Endothelial cell of umbilical vein (primary cell): ENCODE measurements around the gene SSX7. TPM values are rescaled to one million over a fixed set of nuclear protein-coding genes. Genes with fewer than 3 reads are reported as not detected.
"Not testable (repeated sequence)": the region's sequence is repeated elsewhere in the genome, so short reads cannot be mapped to it uniquely, and the experiment has no call there.

ENCODE experiments used
- BruUV-seq: library from RNA; stranded (reverse); fragments of 400-500 nt; replicated peaks from 2 replicates; lab custom pipeline; 2021; lab: Mats Ljungman, UMichigan
- CTCF ChIA-PET: fragments of 300-600, 350-600 bp; sonication (Branson Sonifier 250); formaldehyde crosslinking; loops from one replicate; lab custom pipeline; 2021; ENCODE audit warnings: antibody characterized with exemption, inconsistent platforms; lab: Charles Lee
- POLR2A ChIA-PET: fragments of 300-600, 350-600 bp; sonication (Branson Sonifier 250); formaldehyde crosslinking; loops from one replicate; lab custom pipeline; 2021; ENCODE audit warnings: antibody characterized with exemption, inconsistent platforms; lab: Charles Lee
- DNase-seq: peaks from one replicate; pipeline ENCODE4 v3.0.0-alpha.2; 2011; ENCODE audit warnings: low read depth, low spot score
- FAIRE-seq: peaks from 2 replicates; lab custom pipeline; 2011; peaks lifted over from hg19 to GRCh38; lab: Jason Lieb, UNC
- H2AFZ ChIP-seq: 2 replicates; pipeline ENCODE4 v1.6.0; 2012; ENCODE audit warnings: low read depth, low read length, control low read depth, inconsistent platforms
- H3K27ac ChIP-seq: 2 replicates; pipeline ENCODE4 v1.5.1; 2011; ENCODE audit warnings: low read depth, mild to moderate bottlenecking, control low read depth, low read length, moderate library complexity; ENCODE audit not compliant: insufficient read depth
- H3K27me3 ChIP-seq, 2 experiments: 2 replicates each; pipeline versions ENCODE4 v1.6.0 to v1.6.1; 2011; ENCODE audit warnings: low read length in 2 of 2, mixed read lengths in 1 of 2; ENCODE audit not compliant: control insufficient read depth in 2 of 2, insufficient read depth in 2 of 2
- H3K36me3 ChIP-seq, 2 experiments: 2 replicates in 1 of 2; 3 replicates in 1 of 2; pipeline ENCODE4 v1.5.1; 2011; ENCODE audit warnings: low read length in 2 of 2, mild to moderate bottlenecking in 1 of 2, moderate library complexity in 1 of 2; ENCODE audit not compliant: control insufficient read depth in 2 of 2, insufficient read depth in 2 of 2; ENCODE audit errors: extremely low read depth in 1 of 2
- H3K4me1 ChIP-seq: 3 replicates; pipeline ENCODE4 v1.5.1; 2011; ENCODE audit warnings: mild to moderate bottlenecking, low read length; ENCODE audit not compliant: control insufficient read depth, insufficient read depth; ENCODE audit errors: extremely low read depth
- H3K4me2 ChIP-seq: 2 replicates; pipeline ENCODE4 v1.6.1; 2011; ENCODE audit warnings: low read length, control low read depth, mixed read lengths; ENCODE audit not compliant: insufficient read depth
- H3K4me3 ChIP-seq, 3 experiments: fragments of 200-600 bp in 1 of 3; sonication (generic), shearing (Covaris generic) in 1 of 3; replicated peaks in 1 of 3; 2 replicates each; pipeline ENCODE4 v1.5.1; 2011 to 2016; ENCODE audit warnings: control low read depth in 3 of 3, low read length in 3 of 3, mild to moderate bottlenecking in 2 of 3, inconsistent platforms in 1 of 3, low read depth in 1 of 3, moderate library complexity in 1 of 3; ENCODE audit not compliant: insufficient read depth in 1 of 3
- H3K79me2 ChIP-seq: 2 replicates; pipeline ENCODE4 v1.6.0; 2012; ENCODE audit warnings: low read length, inconsistent platforms; ENCODE audit not compliant: control insufficient read depth, insufficient read depth
- H3K9ac ChIP-seq: replicated peaks from 2 replicates; pipeline ENCODE3; 2011; ENCODE audit warnings: low read length, control low read depth; ENCODE audit not compliant: insufficient read depth; ENCODE audit errors: extremely low read depth
- H3K9me1 ChIP-seq: replicated peaks from 3 replicates; pipeline ENCODE4 v1.6.0; 2011; ENCODE audit warnings: mild to moderate bottlenecking, low read length; ENCODE audit not compliant: control insufficient read depth, insufficient read depth; ENCODE audit errors: extremely low read depth
- H3K9me3 ChIP-seq: replicated peaks from 2 replicates; pipeline ENCODE4 v1.5.1; 2012; ENCODE audit warnings: low read length, inconsistent platforms; ENCODE audit not compliant: control insufficient read depth, insufficient read depth
- H4K20me1 ChIP-seq: replicated peaks from 2 replicates; pipeline ENCODE3; 2011; ENCODE audit warnings: mild to moderate bottlenecking, low read length; ENCODE audit not compliant: control insufficient read depth, insufficient read depth; ENCODE audit errors: extremely low read depth
- dilution Hi-C: fragments of 300-500 bp; cut with MboI; formaldehyde crosslinking; loops from one replicate; pipeline ENCODE4 v1.15.0; 2019; ENCODE audit warnings: low sequenced_read_pairs; ENCODE audit not compliant: extremely low pct_ligation_motif_present
- intact Hi-C: fragments of 100-400 bp; cut with micrococcal nuclease; formaldehyde crosslinking; loops from one replicate; pipeline ENCODE4 v1.10.0; 2022
- polyA plus RNA-seq, 4 experiments: library from polyadenylated mRNA; depleted of rRNA in 3 of 4; stranded (reverse) in 3 of 4; unstranded in 1 of 4; fragments of >200 nt; gene quantifications; 2 replicates each; pipeline versions ENCODE4 v1.2.1 to v1.2.3, GENCODE V29; 2011 to 2012; ENCODE audit warnings: missing spikeins in 1 of 4
- total RNA-seq: library from RNA; stranded (reverse); gene quantifications from 2 replicates; pipeline ENCODE4 v1.2.3, GENCODE V29; 2021

The SSX7 gene
- total and polyA plus RNA-seq, 2 donors (not counting 3 experiments of a cell fraction or from before 2014, with no cell fraction given): not detected

DNA sequence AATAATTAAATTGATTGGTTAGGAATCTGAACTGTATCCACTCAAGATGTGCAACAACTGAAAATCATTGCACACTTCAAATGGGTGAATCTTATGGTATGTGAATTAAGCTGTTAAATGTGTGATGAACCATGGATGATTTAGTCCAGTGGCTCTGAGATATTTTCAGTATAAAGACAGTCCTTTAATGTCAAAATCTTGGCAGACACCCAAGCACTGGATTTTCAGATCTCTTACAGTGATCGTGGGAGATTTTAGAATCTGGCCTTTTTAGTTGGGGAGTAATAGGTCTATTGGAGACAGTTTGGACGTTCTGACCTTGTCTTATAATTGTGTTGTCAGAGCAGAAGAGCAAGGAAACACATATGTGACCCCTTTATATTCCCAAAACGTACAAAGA, 4.0 kb downstream of the SSX7 start:
- H3K9me1 ChIP-seq, H3K79me2 ChIP-seq, H4K20me1 ChIP-seq, FAIRE-seq, H3K27me3 ChIP-seq, H3K36me3 ChIP-seq, H3K9me3 ChIP-seq, CTCF ChIA-PET, dilution Hi-C loops, POLR2A ChIA-PET, H2AFZ ChIP-seq, H3K4me1 ChIP-seq, intact Hi-C loops, H3K4me3 ChIP-seq, BruUV-seq, H3K27ac ChIP-seq, DNase-seq, H3K9ac ChIP-seq, H3K4me2 ChIP-seq: not testable (repeated sequence)

DNA sequence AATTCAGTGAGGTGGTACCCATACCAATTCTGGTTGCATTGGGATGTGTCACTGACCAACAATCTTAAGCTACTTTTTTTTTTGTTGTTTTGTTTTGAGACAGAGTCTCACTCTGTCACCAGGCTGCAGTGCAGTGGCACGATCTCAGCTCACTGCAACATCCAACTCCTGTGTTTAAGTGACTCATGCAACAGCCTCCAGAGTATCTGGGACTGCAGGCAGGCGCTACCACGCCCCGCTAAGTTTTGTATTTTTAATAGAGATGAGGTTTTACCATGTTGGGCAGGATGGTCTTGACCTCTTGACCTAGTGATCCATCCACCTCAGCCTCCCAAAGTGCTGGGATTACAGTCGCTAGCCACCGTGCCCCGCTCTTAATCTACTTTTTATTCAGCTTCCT, 5.7 kb downstream of the SSX7 start:
- FAIRE-seq, H3K4me3 ChIP-seq, H3K4me2 ChIP-seq, DNase-seq, BruUV-seq, H3K79me2 ChIP-seq, dilution Hi-C loops, H3K9me1 ChIP-seq, H2AFZ ChIP-seq, H3K9me3 ChIP-seq, CTCF ChIA-PET, intact Hi-C loops, H3K4me1 ChIP-seq, H3K36me3 ChIP-seq, H3K27ac ChIP-seq, H4K20me1 ChIP-seq, POLR2A ChIA-PET, H3K9ac ChIP-seq, H3K27me3 ChIP-seq: not testable (repeated sequence)

- intact Hi-C loops, H3K9me1 ChIP-seq, dilution Hi-C loops: not testable (repeated sequence)
Observed at GRCh38 chrX:52628483-52628882, 26.2 kb downstream of the SSX7 start.

GRCh38 chrX:52620661-52621060, 34.0 kb downstream of the SSX7 start:
- intact Hi-C loops, FAIRE-seq, H3K36me3 ChIP-seq, H3K9me1 ChIP-seq, H2AFZ ChIP-seq, POLR2A ChIA-PET, CTCF ChIA-PET, H3K27me3 ChIP-seq, H3K4me3 ChIP-seq, H4K20me1 ChIP-seq, H3K4me2 ChIP-seq, H3K9ac ChIP-seq, H3K9me3 ChIP-seq, H3K27ac ChIP-seq, BruUV-seq, H3K4me1 ChIP-seq, DNase-seq, H3K79me2 ChIP-seq, dilution Hi-C loops: not testable (repeated sequence)

More at GRCh38 chrX:52628483-52628882, 26.2 kb downstream of the SSX7 start:
- H3K9ac ChIP-seq, H3K36me3 ChIP-seq, H4K20me1 ChIP-seq, CTCF ChIA-PET, FAIRE-seq, H3K4me1 ChIP-seq, H3K9me3 ChIP-seq, H3K27ac ChIP-seq, H3K27me3 ChIP-seq, H3K4me2 ChIP-seq, H3K79me2 ChIP-seq, POLR2A ChIA-PET, BruUV-seq, H3K4me3 ChIP-seq, H2AFZ ChIP-seq, DNase-seq: not testable (repeated sequence)
